HEK293 (cell line): ENCODE results near the gene BRD3OS.

Source experiments
- CTCF ChIP-seq: fragments of 450-650 bp; formaldehyde crosslinking; IDR thresholded peaks from 2 replicates; pipeline ENCODE4 v1.5.1; 2016; ENCODE audit warnings: missing biosample characterization, missing genetic modification characterization
- ELK4 ChIP-seq: IDR thresholded peaks from 2 replicates; pipeline ENCODE4 v1.6.1; 2011; ENCODE audit warnings: mild to moderate bottlenecking, low read depth, low read length, borderline replicate concordance
- HOXA7 ChIP-seq: sonication (generic); formaldehyde crosslinking; IDR thresholded peaks from 2 replicates; pipeline ENCODE4 v1.8.1; 2022; ENCODE audit warnings: missing genetic modification reagents, borderline replicate concordance
- KLF16 ChIP-seq: fragments of 450-650 bp; formaldehyde crosslinking; IDR thresholded peaks from 2 replicates; pipeline ENCODE4 v1.5.1; 2017; ENCODE audit warnings: missing biosample characterization, missing genetic modification characterization
- YY1 ChIP-seq: fragments of 450-650 bp; formaldehyde crosslinking; IDR thresholded peaks from 2 replicates; pipeline ENCODE4 v1.5.1; 2018; ENCODE audit warnings: missing biosample characterization, missing genetic modification characterization
- ZBTB48 ChIP-seq: fragments of 450-650 bp; formaldehyde crosslinking; IDR thresholded peaks from 2 replicates; pipeline ENCODE4 v1.5.1; 2016; ENCODE audit warnings: missing biosample characterization, missing genetic modification characterization
- ZBTB49 ChIP-seq: fragments of 450-650 bp; formaldehyde crosslinking; IDR thresholded peaks from 2 replicates; pipeline ENCODE4 v1.5.1; 2016; ENCODE audit warnings: missing biosample characterization, missing genetic modification characterization, low read depth
- ZNF274 ChIP-seq, 2 experiments: fragments of 200-500 bp in 1 of 2; fragments of 450-650 bp in 1 of 2; sonication (Bioruptor generic) in 1 of 2; formaldehyde crosslinking in 1 of 2; IDR thresholded peaks; 2 replicates each; pipeline versions ENCODE4 v1.5.1 to v1.6.1; 2014 to 2016; ENCODE audit warnings: borderline replicate concordance in 1 of 2, inconsistent platforms in 1 of 2, low read length in 1 of 2, missing biosample characterization in 1 of 2, missing genetic modification characterization in 1 of 2
- ZNF292 ChIP-seq: fragments of 450-650 bp; formaldehyde crosslinking; IDR thresholded peaks from 2 replicates; pipeline ENCODE4 v1.5.1; 2016; ENCODE audit warnings: low read depth, missing biosample characterization, missing genetic modification characterization, borderline replicate concordance
- ZNF311 ChIP-seq: fragments of 450-650 bp; formaldehyde crosslinking; IDR thresholded peaks from 2 replicates; pipeline ENCODE4 v1.5.1; 2017; ENCODE audit warnings: missing biosample characterization, missing genetic modification characterization, borderline replicate concordance
- ZNF404 ChIP-seq: fragments of 450-650 bp; formaldehyde crosslinking; IDR thresholded peaks from 2 replicates; pipeline ENCODE4 v1.5.1; 2017; ENCODE audit warnings: missing biosample characterization, missing genetic modification characterization
- ZNF473 ChIP-seq: fragments of 450-650 bp; formaldehyde crosslinking; IDR thresholded peaks from 2 replicates; pipeline ENCODE4 v1.5.1; 2017; ENCODE audit warnings: missing biosample characterization, missing genetic modification characterization
- ZNF629 ChIP-seq: fragments of 450-650 bp; formaldehyde crosslinking; IDR thresholded peaks from 2 replicates; pipeline ENCODE4 v1.5.1; 2017; ENCODE audit warnings: missing biosample characterization, missing genetic modification characterization
- ZNF654 ChIP-seq: fragments of 450-650 bp; formaldehyde crosslinking; IDR thresholded peaks from 2 replicates; pipeline ENCODE4 v1.5.1; 2016; ENCODE audit warnings: low read depth, missing biosample characterization, missing genetic modification characterization

- TF ChIP-seq ZBTB48 (tag by site-specific recombination) (no peak), CTCF (tag by site-specific recombination) (no peak), ZBTB49 (no peak), YY1 (tag by site-specific recombination) (no peak), KLF16 (tag by site-specific recombination) (no peak), ZNF629 (tag by site-specific recombination) (no peak), ZNF654 (tag by site-specific recombination) (no peak), ZNF404 (tag by site-specific recombination) (no peak), ZNF311 (tag by site-specific recombination) (no peak), HOXA7 (CRISPR knock-in tag) (no peak), ZNF292 (tag by site-specific recombination) (no peak), ZNF274 (IDR thresholded peaks at IDR 0.05; ENCODE audit: low read length) (no peak), ZNF274 (tag by site-specific recombination; IDR thresholded peaks at IDR 0.05; ENCODE audit: borderline replicate concordance) (no peak), ELK4 (no peak), ZNF473 (tag by site-specific recombination) (no peak)
Measured at GRCh38 chr9:133989625-133990365, 35.5 kb upstream of the BRD3OS start.
